GM19452 (cell line): ENCODE measurements around the gene PDE4A.
"Not testable (repeated sequence)": the region's sequence is repeated elsewhere in the genome, so short reads cannot be mapped to it uniquely, and the experiment has no call there.

ENCODE experiments used
- ATAC-seq: cut with Tn5 transposase; IDR thresholded peaks from one replicate; pipeline ENCODE4 v1.9.1; 2021; ENCODE audit not compliant: unreplicated experiment

Gene PDE4A

DNA sequence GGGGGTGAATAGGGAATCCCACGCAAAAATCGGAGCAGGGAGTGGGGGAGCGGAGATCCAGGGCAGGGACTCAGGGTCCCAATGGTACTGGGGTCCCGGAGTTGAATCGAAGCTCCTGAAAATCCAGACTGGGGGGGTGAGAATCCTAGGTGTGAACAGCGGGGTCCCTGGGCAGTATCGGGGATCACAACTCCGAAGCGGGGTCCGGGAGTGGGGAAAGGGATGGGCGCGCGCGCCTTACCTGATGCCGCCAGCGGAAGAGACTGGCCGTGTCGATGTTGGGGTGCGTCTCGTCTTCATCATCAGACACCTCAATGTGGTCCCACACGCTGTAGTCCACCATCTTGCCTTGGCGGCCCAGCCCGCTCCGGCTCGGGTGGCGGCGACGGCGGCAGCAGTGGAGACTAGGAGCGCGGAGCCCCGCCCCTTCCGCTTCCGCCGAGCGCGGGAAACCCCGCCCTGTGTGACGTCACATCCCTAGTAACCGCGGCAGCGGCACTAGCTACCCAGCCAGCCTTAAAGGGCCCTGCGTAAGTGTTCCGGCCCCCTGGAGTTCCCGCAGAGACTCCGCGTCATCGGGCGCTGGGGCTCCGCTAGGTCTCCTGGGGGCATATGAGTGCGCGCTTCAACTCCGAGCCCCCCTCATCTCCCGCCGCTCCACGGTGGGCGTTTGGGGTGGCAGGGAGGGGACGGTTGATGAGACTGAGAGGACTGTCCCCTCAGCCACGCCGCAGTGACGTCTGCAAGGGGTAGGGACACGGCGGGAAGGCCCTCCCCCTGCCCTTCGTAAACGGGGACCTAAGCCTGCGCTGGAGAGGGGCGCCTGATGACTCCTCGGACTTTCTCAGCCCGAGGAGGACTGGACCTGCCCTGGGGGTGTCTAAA lies 17.0 kb upstream of the PDE4A start, which contains the start of gene CDC37:
TSS of gene CDC37 (minus strand) at position 406 of the 885 bp plus-strand sequence. CDS start at position 343, 63 bp downstream.
- peak; percentile 82 for ATAC-seq

DNA sequence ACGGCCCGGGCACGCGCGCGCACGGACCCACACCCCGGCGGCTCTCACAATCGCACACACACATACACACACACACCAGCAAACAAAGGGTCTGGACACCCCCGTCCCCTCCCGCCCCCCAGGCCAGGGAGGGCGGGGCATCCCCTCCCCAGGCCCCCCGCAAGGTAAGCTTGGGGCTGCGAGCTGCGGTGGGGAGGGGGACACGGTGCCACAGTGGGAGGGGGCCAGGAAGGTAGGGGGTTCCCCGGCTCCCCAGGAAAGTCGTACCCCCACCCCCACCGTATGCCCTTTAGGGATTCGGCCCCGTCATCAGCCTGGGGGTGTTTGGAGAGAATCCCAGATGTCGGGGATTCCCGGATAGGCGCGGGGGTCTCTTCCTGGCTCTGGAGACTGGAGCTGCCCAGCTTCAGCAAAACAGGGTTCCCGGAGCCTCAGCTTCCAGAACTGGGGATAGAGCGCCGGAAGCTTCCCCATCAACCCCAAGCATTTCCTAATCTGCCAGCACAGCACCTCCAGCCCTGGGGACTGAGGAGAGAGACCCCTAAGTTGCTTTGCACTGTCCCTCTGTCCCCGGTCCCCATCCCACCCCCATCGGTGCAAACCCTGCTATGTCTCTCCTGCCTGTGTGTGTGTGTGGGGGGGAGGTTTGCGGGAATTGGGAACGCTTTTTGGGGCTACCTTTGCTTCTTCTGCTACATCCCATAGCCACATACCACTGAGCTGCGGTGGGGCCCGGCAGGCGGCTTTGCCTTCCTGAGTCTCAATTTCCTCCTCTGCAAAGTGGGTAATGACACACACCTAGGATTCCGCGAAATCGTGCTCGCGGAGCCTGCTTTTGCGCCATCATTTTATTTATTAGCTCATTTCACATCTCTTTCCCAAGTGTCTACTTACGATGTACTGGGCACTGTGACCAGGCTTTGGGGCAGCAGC lies 15.2 kb upstream of the PDE4A start:
- no peak for ATAC-seq

DNA sequence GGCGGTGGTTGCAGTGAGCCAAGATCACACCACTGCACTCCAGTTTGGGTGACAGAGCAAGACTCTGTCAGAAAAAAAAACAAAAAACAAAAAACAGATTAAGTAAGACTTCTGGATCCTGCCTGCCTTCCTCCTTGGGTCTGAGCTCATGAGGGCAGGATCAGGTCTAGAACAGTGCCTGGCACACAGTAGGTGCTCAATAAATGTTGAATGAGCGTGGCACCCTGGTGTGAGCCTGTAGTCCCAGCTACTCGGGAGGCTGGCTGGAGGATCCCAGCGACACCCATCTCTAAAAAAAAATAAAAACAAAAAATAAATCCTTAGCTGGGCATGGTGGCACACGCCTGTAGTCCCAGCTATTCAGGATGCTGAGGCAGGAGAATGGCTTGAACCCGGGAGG lies 14.1 kb upstream of the PDE4A start:
- ATAC-seq: no peak

DNA sequence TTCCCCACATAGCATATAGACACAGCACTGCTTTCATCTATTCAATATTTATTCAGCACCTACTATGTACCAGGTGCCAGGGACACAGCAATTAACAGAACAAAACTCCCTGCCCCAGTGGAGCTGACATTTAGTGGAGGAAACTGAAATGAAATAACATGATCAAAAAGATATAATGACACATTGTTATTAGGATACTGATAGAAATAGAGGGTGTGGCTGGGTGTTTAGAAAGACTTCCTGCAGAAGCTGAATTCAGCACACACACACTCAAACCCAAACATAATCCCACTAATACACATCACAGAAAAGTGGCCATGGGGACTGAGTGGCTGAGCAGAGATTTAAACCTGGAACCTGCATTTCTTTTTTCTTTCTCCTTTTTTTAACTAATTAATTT lies 13.2 kb upstream of the PDE4A start:
- no peak for ATAC-seq

DNA sequence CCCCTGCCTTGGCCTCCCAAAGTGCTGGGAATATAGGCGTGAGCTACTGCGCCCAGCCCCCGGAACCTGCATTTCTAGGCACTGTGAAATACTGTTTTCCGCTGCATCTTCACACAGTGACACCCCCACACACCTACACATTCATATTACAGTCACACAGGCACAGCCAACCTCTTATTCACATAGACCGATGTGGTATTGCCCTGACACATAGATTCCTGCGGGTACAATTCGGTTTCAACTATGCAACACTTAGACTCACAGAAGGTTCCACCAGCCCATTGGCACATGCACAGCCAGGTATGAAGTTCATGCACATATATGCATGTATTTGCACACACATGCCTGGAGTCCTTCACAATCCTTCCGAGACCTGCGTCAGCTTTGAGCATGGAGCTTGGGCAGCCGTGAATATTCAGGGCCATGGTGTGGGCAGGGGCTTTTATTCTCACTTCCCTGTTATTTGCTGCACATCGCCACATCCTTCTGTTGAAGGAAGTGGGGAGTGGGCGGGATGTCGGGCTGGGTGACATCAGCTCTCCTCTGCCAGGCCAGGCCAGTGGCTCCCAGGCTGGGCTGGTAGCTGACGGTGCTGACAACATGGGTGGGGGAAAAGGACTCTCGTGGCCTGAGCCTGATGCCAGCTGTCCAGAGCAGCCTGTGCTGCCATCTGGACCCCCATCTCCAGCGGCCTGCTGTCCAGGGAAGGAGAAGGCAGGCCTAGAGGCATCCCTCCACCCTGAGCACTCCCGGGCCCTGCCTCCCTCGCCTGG lies 11.6 kb upstream of the PDE4A start:
- ATAC-seq: no peak

DNA sequence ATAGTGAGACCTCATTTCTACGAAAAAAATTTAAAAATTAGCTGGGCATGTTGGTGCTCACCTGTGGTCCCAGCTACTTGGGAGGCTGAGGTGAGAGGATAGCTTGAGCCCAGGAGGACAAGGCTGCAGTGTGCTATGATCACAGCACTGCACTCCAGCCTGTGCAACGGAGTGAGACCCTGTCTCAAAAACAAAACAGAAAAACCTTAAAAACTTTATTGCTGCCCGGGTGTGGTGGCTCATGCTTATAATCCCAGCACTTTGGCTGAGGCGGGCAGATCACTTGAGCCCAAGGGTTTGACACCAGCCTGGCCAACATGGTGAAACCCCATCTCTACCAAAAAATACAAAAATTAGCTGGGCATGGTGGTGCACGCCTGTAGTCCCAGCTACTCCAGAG lies 9.1 kb upstream of the PDE4A start:
- not testable (repeated sequence) for ATAC-seq

DNA sequence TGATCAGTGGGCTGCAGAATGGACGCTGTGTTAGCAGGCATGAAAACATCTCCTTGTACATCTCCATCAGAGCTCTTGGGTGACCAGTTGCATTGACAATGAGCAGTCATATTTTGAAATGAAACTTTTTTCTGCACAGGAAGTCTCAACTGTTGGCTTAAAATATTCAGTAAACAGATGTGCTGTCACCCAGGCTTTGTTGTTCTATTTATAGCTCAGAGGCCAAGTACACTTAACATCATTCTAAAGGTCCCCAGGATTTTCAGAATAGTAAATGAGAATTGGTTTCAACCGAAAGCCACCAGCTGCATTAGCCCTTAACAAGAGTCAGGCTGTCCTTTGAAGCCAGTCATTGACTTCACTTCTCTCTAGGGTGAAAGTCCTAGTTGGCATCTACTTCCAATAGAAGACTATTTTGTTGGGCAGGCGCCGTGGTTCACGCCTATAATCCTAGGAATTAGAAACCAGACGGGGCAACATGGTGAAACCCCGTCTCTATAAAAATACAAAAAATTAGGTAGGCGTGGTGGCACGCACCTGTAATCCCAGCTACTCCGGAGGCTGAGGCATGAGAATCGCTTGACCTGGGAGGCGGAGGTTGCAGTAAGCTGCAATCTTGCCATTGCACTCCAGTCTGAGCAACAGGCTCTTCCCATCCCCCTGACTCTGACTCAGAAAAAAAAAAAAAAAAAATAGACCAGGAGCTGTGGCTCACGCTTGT lies 7.9 kb upstream of the PDE4A start:
- ATAC-seq: peak; percentile 55

DNA sequence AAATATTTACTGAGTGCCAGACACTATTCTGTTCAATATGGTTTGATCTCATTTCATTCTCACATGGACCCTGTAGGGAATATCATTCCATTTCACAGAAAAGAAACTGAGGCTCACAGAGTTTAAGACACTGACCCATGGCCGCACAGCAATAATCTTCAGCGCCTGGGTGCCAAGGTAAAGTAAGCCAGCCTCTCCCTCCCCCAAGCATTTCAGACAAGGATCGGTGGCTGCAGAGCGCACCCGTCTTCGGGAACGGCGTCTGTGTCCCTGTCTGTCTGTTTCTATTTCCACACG lies 4.3 kb upstream of the PDE4A start:
- no peak for ATAC-seq

DNA sequence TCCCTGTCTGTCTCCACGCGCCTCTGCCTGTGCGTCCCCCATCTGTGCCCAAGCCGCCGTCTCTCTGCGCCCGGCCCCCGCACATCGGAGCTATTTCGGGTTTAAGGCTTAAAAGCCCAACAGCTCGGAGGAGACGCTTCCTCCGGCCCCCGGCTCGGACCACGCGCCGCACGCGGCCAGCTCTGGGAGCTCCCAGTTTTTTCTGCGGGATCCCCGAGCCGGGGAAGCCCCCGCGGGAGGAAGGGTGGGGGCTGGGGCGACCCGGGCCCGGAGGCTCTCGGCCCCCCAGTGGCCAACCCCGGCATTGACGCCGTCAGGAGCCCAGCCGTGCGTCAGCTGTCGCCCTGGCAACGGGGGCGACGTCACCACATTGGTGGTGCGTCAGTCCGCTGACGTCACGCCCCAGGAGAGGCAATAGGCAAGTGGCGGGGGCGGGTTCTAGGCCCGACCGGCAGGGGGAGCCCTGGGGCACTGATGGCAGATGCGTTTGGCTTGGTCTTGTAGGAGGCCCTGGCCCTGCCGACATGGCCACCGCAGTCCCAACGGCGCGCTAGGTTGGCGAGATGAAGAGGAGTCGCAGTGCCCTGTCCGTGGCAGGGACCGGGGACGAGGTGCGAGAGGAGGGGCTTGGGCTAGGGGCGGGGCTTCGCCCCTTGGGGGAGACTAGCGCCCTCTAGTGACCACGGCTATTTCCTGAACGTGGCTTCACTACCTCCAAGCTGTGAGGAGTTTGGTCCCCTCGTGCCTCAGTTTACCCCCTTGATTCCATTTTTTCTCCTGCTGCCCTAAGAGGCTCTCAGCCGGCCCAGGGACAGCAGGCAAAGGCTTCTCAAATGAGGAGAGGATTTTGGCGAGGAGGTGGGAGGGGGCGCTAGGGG lies 3.7 kb upstream of the PDE4A start:
- peak; percentile 56 for ATAC-seq

DNA sequence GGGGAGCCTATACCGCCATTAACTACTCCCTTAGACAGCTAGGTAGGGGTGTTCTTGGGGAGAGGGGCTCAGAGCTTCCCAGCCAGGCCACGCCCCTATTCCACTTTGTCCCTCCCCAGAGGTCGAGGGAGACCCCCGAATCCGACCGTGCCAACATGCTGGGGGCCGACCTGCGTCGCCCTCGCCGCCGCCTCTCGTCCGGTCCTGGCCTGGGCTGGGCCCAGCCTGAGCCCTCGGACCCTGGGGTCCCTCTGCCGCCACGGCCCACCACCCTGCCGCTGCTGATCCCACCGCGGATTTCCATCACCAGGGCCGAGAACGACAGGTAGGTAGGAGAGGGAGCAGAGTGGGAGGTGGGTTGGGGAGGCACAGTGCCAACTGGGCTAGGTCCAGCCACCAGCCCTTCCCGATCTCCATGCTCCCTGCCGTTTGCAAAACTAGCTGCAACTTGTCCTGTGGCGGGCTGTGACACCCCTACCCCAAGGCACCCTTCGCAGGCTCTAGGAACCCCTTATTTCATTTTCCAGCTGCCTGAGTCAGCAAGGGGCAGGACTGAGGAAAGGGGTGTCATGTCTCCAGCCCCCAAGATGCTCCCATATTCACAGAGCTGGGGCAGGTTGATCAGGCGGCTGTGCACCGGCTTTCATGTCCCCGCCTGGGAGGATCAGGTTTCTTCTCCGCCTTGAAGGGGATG lies 2.6 kb upstream of the PDE4A start:
- ATAC-seq: no peak

DNA sequence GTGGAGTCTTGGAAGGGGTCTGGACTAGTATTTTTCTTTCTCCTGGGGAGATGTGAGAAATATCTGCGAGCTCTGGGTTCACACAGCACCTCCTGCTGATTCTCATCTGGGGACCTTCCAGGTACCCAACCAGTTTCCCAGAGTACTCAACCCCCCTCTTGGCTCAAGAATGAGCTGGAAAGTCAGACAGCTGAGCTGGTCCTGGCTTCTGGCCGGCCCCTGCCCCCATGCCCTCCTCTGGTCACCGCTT lies 2.2 kb upstream of the PDE4A start:
- ATAC-seq: no peak

DNA sequence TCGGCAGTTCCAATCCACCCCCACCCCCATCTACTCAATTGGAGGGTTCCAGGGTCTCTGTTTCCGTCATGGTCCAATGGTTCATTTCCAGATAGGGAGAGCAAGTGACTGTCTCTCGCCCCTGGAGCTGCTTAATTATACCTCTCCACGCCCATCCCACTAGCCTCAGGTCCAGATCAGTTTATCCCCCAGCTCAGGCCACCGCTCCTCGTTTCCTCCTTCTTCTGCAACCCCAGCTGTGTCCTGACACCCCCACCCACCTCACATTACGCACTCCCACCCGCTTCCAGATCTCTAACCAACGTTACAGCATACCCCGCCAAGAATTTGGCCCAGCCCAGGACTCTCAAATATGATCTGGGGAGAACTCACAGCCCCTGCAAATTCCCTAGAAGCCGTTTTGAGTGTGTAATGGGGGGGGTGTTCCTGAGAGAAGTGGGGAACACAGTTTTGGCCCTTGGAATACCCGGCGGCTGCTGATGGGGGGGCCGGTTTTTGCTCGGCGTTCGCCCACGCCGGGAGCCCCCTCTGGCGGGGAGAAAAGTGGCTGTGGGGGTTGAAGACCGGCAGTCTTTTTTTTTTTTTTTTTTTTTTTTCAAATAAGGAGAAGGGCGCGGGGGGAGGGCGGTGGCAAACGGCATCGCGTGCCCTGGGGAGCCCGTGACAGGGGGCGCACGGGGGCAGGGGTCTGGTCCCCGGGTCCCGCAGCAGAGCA lies 1.7 kb upstream of the PDE4A start:
- no peak for ATAC-seq

DNA sequence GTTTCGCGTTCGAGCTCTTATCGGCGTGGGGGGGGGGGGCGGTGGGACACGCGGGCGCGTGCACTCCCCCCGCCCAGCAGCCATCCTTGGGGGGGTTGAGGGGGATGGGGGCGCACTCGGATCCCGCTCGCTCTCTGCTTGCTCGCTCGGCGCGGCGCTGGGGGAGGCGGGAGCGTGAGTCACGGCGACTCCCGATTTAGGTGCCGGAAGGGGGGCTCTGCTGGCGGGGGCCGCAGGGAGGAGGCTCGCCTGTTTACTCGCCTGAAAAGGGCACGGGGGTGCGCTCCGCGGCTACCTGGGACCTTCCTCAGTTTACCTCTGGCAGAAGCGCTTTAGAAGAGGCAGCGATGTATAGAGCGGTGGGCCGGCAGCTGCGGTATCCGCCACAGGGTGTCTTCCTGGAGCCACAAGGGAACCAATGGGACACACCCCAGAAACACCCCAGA lies 1.1 kb upstream of the PDE4A start:
- no peak for ATAC-seq

DNA sequence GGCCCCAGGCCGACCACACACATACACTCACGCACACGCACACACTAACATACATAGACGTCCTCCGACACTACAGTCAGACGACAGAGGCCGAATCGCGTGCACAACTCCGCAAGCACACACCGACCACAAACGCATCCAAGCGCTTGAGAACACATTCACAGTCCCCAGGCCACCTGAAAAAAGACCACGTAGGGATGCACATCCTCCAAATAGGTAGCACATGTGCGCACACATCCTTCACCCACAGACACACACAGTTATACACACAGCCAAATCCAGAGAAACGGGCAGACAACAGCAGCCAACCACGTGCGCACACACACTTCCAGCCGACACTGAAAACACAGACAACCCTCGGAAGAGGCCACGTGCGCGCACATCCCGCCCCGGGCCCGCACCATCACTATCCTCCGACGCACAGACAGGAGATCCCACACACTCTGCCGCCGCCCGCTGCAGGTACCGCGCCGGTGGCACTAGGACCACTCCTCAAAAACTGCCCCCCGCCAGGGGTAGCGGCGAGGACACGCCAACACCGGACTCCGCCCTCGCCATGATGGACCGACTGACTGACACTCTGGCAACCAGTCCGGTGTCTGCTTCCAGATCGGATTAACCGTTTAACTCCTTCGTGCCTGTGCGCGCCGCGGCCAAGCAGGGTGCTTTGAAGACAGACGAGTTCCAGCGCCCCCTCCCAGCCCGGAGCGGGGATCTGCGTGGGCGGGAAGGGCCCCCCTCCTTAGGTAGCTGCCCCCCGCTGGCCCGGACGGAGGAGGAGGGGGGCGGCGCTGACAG lies 493 bp upstream of the PDE4A start:
- no peak for ATAC-seq

DNA sequence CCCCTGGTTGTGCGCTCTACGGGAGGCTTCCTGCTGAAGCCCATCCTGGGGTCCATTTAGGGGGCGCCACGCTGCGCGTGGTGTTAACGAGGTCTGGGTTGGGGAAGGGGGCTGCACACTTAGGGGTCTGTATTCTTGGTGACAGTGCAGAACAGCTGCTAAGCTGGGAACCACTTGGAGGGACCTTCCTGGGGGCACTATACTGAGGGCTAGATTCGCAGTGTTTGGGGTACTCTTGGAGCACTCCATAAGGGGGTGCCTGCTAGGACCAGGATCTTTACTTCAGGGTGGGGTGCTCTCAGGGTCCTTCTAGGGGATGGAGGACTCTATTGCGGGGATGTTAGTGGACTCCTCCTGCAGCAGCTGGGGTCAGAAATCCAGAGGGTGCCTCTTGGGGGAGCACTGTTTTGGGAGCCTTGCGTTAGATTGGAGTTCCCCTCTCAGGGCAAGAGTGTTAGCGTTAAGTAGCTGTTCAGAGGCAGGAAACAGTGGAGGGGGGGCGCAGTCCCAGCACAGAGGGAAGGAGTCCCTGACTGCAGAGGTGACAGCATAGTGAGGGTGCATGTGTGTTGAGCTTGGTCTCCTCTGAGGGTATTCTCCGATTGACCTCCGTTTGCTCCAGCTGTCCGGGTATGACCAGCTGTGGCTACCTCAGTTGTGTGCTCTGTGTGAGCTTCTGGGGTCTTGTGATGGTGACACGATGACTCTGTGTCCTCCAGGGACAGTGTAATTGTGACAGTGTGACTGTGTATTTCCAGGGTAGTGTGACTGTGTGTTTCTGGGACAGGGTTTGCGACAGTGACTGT lies 1.1 kb downstream of the PDE4A start:
- no peak for ATAC-seq

DNA sequence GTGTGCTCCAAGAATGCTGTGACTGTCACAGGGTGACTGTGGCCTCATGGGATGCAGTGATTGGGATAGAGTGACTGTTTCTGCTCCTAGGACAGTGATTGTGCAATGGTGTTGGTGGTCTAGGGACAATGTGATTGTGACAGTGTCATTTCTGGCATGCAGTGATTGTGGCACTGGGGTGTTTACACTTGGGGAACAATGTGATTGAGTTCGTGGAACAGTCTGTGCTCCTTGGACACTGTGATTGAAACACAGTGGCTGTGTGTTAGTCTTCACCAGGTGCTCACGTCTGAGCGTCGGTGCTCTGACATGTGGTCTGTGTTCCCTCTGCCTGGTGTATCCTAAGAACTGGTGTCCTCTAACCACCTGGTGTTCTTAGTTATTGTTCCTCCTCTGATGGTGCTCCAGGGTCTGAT lies 1.7 kb downstream of the PDE4A start:
- ATAC-seq: no peak

DNA sequence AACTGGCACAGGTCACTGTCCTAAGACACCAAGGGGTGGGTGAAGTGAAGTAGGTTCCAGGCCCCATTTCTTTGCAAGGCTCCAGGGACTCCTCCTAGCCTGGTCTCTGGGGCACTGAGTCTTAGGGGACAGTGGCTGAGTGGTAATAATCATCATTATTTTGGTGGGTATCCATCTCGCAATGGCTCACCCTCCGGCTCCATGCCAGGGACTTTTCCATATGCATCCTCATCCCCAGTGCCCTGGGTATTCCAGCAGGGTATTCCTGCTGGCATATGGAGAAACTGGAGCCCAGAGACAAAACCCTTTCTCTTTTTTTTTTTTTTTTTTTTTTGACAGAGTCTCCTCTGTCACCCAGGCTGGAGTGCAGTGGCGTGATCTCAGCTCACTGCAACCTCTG lies 2.5 kb downstream of the PDE4A start:
- no peak for ATAC-seq
